ENCODE results near the gene SGMS1. TPM values are rescaled to one million over a fixed set of nuclear protein-coding genes. Genes with fewer than 3 reads are reported as not detected.

The SGMS1 gene
- polyA plus RNA-seq, 1 experiment: 21.1 TPM

DNA sequence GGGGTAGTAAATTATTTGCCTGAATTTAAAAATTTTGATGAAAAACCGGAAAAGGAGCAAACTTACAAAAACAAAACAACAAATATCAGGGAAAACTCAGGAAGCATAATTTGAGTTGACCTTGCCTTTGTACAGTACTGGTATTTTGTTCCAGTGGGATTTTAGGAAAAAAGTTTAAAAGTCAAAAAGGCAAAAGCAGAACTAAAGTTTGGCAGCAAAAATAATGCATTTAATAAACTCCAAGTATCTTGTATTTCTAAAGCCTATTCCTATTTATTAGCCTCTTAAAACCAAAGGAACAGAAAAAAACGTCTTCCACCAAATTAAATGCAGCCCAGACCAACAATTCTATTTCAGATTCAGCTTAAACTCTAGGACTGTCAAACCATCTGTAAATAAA is 281.8 kb downstream of the SGMS1 start:
- H3K27me3 ChIP-seq (ENCODE audit: control insufficient read depth, insufficient read depth, low read length): no peaks in the 10 kb centered on the region
- DNase-seq (ENCODE audit: low read depth): no peak
- H3K36me3 ChIP-seq (ENCODE audit: control insufficient read depth, insufficient read depth, low read length): peaks cover 2% of the 10 kb centered on the region; the same call in 1 of the 2 replicates
- ChIA-PET CTCF (no interaction called here), POLR2A (no interaction called here)
- TF ChIP-seq, protein P1, sequence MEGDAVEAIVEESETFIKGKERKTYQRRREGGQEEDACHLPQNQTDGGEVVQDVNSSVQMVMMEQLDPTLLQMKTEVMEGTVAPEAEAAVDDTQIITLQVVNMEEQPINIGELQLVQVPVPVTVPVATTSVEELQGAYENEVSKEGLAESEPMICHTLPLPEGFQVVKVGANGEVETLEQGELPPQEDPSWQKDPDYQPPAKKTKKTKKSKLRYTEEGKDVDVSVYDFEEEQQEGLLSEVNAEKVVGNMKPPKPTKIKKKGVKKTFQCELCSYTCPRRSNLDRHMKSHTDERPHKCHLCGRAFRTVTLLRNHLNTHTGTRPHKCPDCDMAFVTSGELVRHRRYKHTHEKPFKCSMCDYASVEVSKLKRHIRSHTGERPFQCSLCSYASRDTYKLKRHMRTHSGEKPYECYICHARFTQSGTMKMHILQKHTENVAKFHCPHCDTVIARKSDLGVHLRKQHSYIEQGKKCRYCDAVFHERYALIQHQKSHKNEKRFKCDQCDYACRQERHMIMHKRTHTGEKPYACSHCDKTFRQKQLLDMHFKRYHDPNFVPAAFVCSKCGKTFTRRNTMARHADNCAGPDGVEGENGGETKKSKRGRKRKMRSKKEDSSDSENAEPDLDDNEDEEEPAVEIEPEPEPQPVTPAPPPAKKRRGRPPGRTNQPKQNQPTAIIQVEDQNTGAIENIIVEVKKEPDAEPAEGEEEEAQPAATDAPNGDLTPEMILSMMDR (IDR thresholded peaks at IDR 0.05; ENCODE audit: insufficient read depth, low read depth, low read length): no peak
- H3K4me3 ChIP-seq (ENCODE audit: low read depth, low read length): no peak overlapping the region

DNA sequence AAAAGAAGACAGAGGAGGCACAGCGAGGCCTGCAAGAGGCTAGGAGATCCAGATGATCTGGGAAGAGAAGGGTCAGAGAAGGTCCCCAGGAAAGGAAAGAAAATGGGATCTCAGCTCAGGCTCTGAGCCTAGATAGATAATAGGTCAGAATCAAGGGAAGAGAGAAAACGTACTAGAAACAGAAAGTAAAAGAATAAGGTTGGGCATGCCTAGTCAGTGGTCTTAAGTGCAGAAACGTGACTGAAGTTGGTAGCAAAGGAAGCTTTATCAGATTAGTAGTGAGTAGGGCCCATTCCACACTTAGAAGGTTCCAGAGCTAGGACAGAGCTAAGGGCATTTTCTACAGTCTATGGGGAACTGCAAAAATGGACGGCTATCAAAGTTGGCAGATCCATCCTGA is 287.6 kb downstream of the SGMS1 start:
- Histone ChIP-seq H3K4me3 (ENCODE audit: low read depth, low read length) (no peak overlapping the region), H3K27me3 (ENCODE audit: control insufficient read depth, insufficient read depth, low read length) (no peaks in the 10 kb centered on the region), H3K36me3 (ENCODE audit: control insufficient read depth, insufficient read depth, low read length) (no peaks in the 10 kb centered on the region)
- ChIA-PET CTCF (no interaction called here), POLR2A (no interaction called here)
- DNase-seq (ENCODE audit: low read depth): no peak
- TF ChIP-seq, protein P1 (IDR thresholded peaks at IDR 0.05; ENCODE audit: insufficient read depth, low read depth, low read length): no peak

DNA sequence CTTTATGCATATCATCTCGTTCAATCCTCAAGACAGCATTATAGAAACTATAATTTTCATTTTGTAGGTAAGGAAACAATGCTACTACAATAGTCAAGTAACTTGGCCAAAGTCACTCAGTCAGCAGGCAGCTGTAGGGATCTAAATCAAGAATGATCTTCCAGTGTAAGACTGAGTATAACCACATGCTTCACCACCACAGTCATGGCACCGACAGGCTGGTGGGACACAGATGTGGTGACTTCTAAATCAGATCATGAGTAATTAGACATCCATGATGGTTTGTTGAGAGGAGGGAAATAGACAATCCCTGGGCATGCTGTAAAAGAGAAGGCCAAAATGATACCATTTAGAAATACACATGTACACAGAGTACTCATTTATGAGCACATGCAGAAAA is 288.4 kb downstream of the SGMS1 start:
- no peak overlapping the region for H3K4me3 ChIP-seq (ENCODE audit: low read depth, low read length)
- TF ChIP-seq, protein P1 (IDR thresholded peaks at IDR 0.05; ENCODE audit: insufficient read depth, low read depth, low read length): no peak
- CTCF ChIA-PET: no interaction called here
- POLR2A ChIA-PET: no interaction called here
- no peaks in the 10 kb centered on the region for H3K36me3 ChIP-seq (ENCODE audit: control insufficient read depth, insufficient read depth, low read length)
- no peak for DNase-seq (ENCODE audit: low read depth)
- no peaks in the 10 kb centered on the region for H3K27me3 ChIP-seq (ENCODE audit: control insufficient read depth, insufficient read depth, low read length)

DNA sequence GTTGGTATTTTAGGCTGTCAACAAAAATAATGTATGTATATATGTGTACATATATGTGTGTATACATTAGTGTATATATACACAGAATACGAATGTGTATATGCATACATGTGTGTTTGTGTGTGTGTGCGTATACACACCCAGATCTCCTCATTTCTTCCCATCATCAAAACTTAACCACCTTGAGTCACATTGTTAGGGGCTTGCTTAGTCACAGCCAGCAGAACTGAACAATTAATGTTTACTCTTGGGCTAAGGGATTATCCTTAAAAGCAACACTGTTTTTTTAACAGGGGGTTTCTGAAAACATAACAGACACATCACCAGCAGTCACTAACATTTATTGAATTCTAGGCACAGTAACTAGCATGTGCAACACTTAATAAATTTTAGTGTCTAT is 289.5 kb downstream of the SGMS1 start:
- H3K4me3 ChIP-seq (ENCODE audit: low read depth, low read length): no peak overlapping the region
- TF ChIP-seq, protein P1 (IDR thresholded peaks at IDR 0.05; ENCODE audit: insufficient read depth, low read depth, low read length): no peak
- ChIA-PET POLR2A (no interaction called here), CTCF (no interaction called here)
- H3K27me3 ChIP-seq (ENCODE audit: control insufficient read depth, insufficient read depth, low read length): no peaks in the 10 kb centered on the region
- DNase-seq (ENCODE audit: low read depth): no peak
- no peaks in the 10 kb centered on the region for H3K36me3 ChIP-seq (ENCODE audit: control insufficient read depth, insufficient read depth, low read length)

DNA sequence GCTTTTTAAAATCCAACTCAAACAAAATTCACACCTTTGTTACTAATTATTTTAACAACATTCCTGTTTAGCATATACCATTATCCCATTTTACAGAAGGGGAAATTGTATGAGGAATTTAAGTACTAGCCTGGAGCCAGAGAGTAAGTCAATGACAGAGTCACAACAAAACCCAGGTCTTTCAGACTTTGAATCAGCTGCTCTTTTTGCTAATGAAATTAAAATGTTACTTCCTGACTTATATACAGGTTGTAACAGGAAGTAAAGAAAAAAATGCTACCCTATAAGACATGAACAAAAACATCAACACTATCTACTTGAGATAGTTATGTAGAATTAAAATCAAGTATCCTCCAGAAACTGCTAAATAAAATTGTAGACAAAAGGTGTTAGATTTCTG is 289.9 kb downstream of the SGMS1 start:
- Histone ChIP-seq H3K4me3 (ENCODE audit: low read depth, low read length) (no peak overlapping the region), H3K36me3 (ENCODE audit: control insufficient read depth, insufficient read depth, low read length) (no peaks in the 10 kb centered on the region), H3K27me3 (ENCODE audit: control insufficient read depth, insufficient read depth, low read length) (no peaks in the 10 kb centered on the region)
- TF ChIP-seq, protein P1 (IDR thresholded peaks at IDR 0.05; ENCODE audit: insufficient read depth, low read depth, low read length): no peak
- ChIA-PET POLR2A (no interaction called here), CTCF (no interaction called here)
- no peak for DNase-seq (ENCODE audit: low read depth)
